Activated CD4-positive, alpha-beta T cell treated with anti-CD3 and anti-CD28 coated beads, Interleukin-2, amount 50 U/mL, for 24 hours (primary cell): ENCODE measurements around the gene MTG1.
"Not testable (repeated sequence)": the region's sequence is repeated elsewhere in the genome, so short reads cannot be mapped to it uniquely, and the experiment has no call there.

Source experiments
- DNase-seq, 2 donors: peaks; one replicate each; pipeline ENCODE4 v3.0.0-alpha.2; 2020; ENCODE audit warnings: low read depth in 1 of 2, low spot score in 1 of 2

MTG1 gene

DNA sequence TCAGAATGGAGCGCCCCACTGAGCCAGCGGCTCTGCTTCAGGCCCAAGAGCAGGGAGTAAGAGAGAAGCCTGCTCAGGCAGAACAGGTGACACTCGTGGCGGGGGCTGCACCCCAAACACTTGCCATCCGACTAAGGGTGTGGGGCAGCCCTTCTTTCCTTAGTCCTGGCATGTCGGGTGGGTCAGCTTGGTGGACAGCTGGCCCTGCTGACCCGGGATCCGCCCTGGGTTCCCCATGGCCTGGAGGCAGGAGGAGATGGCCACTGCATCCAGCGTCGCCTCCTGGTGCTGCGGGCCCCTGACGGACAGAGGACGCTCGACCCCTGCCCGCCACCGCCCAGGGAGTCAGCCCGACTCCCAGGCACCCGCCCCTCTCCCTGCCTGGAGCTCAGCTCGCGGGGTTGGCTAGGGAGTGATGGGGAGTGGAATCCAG, 16.1 kb upstream of the MTG1 start:
- DNase-seq: no peak

DNA sequence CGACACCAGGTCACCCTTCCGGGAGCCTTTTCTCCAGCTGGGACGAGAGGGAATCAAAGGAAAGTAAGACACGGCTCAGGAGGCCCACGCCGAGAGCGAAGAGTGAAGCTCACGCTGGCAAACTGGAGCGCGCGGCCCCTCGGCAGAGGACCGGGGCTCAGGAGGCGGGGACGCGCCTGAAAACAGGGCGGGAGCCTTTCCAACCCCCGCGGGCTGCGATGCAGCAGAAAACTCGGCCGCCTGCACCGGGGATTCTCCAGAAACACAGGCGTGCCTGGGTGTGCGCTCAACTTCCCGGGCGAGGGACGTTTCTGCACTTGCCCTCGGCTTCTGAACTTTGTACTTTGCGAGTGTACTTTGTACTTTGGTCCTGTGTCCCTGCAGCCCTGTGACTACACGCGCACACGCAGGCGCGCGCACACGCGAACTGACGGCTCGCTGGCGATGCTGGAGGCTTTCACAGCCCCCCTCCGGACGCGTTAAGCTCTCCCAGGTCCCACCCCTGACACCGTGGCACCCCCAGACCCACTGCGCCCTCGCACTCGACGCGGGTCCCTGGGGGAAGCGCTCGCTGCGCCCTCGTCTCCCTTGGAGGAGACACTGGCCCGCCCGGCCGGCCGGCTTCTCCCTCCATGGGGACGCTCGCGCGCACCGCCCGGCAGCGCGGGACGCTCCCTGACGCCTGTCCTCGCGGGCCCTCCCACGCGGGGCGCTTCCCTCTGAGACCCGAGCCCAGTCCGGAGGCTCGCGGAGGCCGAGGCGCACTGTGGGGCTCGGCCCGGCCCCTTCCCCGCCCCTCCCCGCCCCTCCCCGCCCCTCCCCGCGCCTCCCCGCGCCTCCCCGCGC, 15.5 kb upstream of the MTG1 start:
- DNase-seq: peak in 1 of 2 donors; percentile 37

DNA sequence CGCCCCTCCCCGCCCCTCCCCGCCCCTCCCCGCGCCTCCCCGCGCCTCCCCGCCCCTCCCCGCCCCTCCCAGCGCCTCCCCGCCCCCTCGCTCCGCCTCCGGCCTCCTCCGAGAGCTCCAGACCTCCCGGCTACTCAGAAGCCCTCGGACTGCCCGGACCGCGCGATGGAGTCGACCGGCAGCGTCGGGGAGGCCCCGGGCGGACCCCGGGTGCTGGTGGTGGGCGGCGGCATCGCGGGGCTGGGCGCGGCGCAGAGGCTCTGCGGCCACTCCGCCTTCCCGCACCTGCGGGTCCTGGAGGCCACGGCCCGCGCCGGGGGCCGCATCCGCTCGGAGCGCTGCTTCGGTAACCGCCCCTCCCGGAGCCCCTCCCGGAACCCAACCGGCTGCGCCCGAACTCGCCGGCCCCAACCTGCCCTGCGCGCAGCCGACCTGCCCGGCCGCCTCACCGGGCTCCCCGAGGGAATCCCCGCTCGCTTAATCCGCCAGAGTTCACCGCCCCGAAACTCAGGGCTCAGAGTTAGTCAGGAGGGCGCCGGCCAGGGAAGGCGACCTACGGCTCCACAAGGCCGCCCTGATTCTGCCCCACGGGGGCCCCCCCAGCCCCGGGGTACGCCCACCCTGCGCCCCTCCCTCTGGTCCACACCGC, 14.7 kb upstream of the MTG1 start, which contains the start of gene PAOX:
Gene PAOX (plus strand): TSS at position 111 of the 649 bp plus-strand sequence. CDS start 55 bp downstream, at position 166.
- DNase-seq: peak; percentile 39 to 53

DNA sequence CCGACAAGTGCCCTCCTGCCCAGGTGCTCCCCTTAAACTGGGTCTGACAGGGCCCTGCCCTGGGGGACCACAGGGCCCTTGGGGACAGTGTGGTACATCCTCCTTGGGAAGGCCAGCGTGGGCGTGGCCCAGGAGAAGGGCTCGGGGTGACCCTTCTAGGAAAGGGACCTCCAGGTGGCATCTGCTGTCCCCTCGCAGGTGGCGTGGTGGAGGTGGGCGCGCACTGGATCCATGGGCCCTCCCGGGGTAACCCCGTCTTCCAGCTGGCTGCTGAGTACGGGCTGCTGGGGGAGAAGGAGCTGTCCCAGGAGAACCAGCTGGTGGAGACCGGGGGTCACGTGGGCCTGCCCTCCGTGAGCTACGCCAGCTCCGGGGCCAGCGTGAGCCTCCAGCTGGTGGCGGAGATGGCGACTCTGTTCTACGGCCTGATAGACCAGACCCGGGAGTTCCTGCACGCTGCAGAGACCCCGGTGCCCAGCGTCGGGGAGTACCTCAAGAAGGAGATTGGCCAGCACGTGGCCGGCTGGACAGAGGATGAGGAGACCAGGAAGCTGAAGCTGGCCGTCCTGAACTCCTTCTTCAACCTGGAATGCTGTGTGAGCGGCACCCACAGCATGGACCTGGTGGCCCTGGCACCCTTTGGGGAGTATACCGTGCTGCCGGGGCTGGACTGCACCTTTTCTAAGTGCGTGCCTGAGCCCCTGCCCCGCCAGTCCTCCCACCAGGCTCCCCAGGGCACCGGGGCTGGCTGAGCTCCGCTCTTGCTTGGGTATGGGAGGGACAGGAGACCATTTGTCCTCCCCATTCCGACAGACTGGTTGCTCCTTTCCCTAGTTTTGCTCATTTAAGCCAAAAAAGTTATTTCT, 13.9 kb upstream of the MTG1 start:
- DNase-seq: no peak

DNA sequence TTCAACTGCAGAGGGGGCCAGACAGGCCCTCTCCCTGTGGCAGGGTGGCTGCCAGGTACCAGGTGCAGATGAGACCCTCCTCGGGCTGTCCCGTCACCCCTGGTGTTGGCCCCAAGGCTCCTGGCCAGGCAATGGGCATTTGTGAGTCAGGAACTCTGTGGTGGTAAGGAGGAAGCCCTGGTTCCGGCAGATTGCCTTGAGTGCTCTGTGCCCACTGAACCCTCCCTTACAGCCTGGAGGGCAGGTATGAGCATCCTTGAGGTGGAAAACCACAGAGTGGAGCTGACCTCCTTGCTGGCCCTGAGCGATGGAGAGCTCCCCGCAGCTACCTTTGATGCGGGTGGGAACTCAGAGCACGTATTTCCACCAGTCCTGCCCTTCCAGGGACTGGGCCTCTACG, 12.9 kb upstream of the MTG1 start:
- no peak for DNase-seq

DNA sequence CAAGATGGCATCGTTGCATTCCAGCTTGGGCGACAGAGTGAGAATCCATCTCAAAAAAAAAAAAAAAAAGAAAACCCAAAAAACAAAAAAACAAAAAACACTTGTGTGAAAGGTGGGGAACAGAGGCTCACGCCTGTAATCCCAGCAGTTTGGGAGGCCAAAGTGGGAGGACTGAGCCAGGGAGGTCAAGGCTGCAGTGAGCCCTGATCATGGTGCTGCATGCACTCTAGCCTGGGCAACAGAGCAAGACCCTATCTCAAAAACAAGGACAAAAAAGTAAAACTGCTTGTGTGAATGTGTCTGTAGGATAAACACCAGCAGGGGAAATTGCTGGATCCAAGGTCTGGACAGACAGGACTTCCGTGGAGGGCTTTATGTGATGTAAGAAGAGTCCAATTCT, 10.4 kb upstream of the MTG1 start:
- DNase-seq: no peak

DNA sequence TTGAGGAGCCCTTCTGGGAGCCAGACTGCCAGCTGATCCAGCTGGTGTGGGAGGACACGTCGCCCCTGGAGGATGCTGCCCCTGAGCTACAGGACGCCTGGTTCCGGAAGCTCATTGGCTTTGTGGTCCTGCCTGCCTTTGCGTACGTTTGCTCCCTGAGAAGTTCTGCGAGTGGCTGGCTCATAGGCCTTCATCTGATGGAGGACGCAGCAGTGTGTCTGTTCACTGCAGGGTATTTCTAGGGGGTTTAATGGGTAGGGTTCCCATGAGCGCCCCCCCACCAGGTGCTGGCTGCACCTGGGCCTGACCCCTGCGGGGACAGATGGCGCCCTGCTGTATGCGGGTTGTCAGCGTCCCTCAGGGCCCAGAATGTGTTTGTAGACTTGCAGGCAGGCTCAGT, 9.9 kb upstream of the MTG1 start:
- DNase-seq: no peak

DNA sequence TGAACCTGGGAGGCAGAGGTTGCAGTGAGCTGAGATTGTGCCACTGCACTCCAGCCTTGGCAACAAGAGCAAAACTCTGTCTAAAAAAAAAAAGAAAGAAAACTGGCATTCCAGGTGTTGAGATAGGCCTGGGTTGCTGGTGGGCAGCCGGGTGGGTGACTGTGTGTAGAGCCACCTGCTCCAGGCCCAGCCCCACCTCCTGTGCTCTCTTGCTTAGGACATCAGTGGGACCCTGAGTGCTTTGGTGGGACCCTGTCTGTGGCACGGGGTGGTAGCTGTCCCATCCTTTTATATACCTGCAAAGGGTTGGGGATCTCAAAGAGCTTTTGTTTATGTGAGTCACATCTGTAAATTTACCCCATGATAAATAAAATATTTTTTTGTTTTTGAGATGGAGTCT, 8.7 kb upstream of the MTG1 start:
- DNase-seq: no peak

DNA sequence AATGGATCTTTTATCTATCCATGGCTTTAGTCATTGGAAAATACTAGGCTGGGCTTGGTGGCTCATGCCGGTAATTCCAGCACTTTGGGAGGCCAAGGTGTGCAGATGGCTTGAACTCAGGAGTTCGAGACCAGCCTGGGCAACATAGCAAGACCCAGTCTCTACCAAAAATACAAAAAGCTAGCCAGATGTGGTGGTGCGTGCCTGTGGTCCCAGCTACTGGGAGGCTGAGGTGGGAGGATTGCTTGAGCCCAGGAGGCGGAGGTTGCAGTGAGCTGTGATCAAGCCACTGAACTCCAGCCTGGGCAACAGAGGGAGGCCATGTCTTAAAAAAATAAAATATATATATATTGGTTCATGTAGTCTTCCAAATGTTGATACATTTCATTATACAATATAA, 7.0 kb upstream of the MTG1 start:
- DNase-seq: not testable (repeated sequence)

DNA sequence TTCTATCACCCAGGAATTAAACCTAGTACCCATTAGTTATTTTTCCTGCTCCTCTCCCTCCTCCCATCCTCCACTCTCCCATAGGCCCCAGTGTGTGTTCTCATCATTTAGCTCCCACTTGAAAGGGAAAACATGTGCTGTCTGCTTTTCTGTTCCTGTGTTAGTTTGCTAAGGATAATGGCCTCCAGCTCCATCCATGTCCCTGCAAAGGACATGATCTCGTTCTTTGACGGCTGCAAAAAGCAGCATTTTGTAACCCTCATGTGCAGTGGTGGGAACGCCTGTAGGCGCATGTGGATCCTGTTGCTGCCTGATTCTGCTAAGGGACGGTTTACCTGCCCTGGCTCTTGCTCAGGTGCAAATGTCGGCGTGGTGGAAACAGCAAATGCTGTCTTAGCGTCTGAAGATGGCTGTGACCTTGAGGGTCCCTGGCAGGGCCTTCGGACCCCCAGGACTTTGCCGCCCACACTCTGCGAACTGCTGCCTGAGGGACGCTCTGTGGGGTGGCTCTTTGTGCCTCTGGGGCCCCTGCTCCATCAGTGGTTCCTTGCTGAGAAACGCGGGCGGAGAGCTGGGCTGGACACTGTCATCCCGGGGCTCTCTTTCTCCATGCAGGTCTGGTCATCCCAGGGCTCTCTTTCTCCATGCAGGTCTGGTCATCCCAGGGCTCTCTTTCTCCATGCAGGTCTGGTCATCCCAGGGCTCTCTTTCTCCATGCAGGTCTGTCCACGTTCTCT, 5.6 kb upstream of the MTG1 start:
- no peak for DNase-seq

DNA sequence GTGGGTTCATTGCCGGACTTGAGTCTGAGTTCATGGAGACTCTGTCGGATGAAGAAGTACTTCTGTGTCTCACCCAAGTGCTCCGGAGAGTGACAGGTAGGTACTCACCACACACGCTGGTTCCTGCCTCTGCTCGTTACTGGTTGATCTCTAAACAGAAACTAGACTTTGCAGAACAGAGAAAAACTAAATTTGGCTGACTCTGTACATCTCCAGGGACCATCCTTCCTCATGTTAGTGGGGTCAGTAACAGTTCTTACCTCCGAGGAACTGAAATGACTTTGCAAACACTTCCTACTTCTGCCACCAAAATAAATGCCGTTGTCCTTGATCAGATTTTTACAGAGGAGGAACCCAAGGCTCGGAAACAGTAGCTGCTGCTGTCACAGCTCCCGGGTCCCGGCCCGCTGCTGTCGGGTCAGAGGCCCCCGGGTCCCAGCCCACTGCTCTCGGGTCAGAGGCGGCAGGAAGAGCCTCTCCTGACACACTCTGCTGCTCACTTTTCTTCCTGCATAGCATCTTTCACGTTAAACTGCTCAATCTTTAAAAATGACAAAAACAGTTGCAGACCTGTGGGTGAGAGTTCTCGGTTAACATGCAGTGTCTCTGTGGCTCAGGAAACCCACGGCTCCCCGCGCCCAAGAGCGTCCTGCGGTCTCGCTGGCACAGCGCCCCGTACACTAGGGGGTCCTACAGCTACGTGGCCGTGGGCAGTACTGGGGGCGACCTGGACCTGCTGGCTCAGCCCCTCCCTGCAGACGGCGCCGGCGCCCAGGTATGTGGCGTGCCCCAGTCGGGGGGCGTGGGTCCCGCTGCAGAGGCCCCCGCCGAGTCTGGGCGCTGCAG, 4.8 kb upstream of the MTG1 start:
- no peak for DNase-seq

DNA sequence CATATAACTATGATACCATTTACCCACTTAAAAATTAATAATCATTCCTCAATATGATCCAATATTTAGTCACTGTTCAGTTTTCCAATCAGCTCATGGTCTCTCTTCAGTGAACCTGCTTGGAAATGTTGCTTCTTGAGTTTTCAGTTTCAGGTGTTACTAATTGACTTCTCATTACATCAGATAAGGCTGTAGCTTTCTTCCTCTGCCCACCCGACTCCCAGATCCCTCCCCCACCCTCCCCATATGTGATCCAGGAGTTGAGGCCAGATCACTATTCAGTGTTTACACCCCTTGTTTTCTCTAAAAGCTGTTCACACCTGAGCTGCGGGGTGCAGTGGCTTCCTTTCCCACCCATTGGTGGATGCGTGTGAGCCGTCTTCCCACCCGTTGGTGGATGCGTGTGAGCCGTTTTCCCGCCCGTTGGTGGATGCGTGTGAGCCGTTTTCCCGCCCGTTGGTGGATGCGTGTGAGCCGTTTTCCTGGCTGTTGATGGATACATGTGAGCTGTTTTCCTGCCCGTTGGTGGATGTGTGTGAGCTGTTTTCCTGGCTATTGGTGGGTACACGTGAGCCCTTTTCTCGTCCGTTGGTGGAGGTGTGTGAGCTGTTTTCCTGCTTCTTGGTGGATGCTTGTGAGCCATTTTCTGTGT, 3.2 kb upstream of the MTG1 start:
- no peak for DNase-seq

DNA sequence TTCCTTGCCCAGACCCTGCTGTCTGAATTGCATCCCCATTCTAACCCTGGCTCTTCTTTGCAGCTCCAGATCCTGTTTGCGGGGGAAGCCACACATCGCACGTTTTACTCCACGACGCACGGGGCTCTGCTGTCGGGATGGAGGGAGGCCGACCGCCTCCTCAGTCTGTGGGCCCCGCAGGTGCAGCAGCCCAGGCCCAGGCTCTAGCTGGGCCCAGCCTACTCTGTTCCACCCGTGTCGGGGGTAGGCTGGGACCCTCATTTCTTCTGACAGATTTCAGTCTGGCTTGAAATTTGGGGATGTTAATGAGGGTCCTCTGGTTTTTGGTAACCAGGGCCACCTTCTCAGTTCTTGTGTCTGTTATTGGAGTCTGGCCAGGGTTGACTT, 2.7 kb upstream of the MTG1 start:
- no peak for DNase-seq

DNA sequence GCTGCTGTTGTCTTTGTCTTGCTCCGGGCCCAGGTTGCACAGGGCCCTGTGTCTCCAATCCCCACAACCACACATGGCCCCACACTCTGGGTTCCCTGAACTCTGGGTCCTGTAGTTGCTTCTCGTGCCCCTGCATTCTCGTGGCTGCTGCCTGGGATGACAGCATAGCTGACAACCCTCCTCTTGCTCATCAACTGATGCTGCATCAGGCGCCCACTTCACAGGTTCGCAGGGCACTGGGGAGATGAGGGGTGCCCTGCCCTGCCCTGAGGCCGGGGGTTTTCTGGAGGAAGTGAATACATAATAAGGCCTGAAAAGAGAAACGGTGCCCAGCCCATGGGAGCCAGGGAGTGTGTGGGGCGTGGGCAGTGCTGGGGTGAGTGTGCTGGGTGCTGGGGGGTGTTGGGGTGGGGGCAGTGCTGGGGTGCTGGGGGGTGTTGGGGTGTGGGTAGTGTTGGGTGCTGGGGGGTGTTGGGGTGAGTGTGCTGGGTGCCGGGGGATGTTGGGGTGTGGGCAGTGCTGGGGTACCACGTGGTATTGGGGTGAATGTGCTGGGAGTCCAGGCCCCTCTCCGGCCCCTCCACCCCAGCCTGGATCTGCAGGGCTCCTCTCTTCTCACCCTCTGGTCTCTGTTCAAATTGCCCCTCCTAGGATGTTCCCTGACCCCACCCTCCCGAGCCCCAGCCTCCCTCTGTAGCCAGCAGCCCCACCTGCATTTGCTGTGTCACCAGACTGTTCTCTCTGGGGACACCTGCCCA, 2.0 kb upstream of the MTG1 start:
- no peak for DNase-seq

DNA sequence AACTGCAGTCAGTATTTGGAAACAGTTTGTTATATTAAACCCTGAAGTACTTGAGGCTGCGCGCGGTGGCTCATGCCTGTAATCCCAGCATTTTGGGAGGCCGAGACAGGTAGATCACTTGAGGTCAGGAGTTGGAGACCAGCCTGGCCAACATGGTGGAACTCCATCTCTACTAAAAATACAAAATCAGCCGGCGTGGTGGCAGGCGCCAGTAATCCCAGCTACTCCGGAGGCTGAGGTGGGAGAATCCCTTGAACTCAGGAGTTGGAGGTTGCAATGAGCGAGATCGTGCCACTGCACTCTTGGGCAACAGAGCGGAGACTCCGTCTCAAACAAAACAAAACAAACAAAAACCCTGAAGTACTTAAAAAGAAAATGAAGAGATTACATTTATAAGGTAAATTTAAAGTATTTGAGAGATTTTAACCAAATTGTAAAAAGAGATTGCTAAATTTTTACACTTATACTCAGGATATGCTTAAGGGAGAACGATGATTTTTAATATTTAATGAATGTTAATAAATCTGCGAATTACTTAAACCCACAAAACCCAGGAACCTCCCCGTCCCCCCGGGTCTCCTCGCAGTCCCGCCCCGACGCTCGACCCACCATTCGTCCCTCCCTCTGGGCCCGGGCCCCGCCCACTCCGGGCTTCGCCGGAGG, 425 bp upstream of the MTG1 start:
- no peak for DNase-seq

DNA sequence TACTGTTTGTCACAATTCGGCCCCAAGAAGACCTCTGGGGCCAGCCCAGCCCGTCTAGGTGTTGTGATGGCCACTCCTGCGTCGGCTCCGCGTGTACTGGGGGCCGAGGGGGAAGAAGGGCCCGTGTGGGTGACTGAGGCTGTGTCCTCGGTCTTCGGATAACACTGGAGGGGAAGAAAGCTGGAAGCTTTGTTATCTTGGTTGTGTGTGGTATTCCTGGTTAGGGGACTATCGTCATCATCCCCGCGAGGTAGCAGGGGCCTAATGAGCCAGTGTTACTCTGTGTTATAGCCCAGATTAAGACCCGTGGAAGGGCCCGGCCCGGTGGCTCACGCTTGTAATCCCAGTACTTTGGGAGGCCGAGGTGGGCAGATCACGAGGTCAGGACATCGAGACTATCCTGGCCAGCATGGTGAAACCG, 854 bp downstream of the MTG1 start:
- DNase-seq: no peak

DNA sequence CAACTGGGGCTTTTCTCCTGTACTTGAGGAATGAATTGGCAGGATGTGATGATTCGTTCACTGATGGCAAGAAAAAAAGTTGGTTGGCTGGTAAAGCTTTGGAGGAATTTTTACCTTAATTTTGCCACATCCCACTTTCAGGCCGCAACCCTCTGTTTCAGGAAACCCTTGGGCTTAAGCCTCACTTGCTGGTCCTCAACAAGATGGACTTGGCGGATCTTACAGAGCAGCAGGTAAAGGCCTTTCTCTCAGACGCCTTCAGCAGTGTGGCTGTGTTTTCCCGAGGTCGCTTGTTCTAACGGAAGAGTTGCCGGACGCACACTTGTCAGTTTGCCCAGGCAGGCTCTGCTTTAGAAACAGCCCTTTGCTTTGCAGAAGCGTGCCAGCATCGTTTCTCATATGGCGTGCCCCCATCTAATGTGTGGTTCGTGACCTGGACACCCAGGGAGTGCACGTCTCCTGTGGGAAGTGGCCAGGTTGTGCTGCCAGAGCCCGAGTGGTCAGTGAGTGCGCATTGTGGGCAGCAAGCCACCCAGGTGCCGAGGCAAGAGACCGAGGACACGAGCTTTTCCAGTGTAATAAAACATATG, 2.2 kb downstream of the MTG1 start:
- DNase-seq: no peak

DNA sequence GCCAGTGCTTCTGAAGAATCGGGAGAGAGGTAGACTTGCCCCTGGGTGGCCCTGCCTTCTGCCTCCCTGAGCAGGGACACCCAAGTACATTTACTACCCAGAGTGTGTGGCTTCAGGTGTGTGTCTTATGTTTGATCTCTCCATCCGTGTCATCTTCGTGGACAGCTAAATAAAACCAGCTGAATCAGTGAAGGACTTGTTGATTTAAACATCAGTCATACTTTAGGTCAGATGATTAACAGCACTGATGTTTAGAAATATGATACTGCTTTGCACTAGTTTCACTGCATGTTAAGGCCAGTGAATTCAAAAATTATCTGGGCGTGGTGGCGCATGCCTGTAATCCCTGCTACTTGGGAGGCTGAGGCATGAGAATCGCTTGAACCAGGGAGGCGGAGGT, 4.0 kb downstream of the MTG1 start:
- DNase-seq: no peak
